AG09309 (cell line): ENCODE data around the gene TMBIM6.

Experiments used
- DNase-seq: peaks from one replicate; pipeline ENCODE4 v3.0.0-alpha.2; 2010; ENCODE audit warnings: low read depth
- H3K4me3 ChIP-seq: 2 replicates; pipeline ENCODE4 v1.5.1; 2011; ENCODE audit warnings: mild to moderate bottlenecking, low read depth, low read length, moderate library complexity; ENCODE audit not compliant: control insufficient read depth
- CTCF ChIP-seq: IDR thresholded peaks from 2 replicates; pipeline ENCODE4 v1.5.1; 2011; ENCODE audit warnings: mild to moderate bottlenecking, low read depth, low read length, inconsistent platforms; ENCODE audit not compliant: insufficient read depth, control insufficient read depth; ENCODE audit errors: missing control alignments

Gene TMBIM6

DNA sequence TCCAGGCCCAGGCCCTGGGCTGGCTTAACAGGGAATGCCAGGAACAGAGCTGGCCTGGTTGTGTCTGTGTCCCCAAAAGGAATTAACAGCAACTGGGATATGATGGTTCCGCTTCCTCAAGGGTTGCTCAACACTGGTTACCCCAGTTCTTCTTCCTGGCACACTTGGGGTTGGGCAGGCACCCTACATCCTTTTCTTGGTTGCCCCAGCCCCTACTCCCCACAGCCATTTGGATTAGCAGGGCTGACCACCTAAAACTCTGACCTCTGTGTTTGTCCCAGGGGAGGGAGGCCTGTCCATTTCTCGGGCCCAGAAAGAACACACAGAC lies 56.1 kb downstream of the TMBIM6 start:
- no peak for DNase-seq
- TF ChIP-seq CTCF = no peak

DNA sequence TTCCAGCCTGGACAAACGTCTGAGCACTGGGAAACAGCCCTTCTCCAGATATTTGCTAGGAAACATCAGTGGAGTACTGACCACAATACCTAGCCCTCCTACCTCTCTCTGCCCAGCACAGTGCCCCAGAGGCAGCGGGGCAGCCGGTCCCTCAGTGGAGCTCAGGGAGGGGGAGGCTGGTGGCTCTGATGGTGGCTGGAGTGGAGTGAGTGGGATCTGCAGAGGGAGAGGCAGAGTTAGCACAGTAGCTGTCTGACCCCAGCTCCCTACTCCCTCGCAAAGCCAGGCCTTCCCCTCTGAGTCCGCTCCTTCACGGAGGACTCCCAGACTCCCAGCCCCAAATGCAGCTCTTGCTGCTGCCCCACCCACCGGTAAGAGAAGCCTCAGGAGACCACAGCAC lies 56.9 kb downstream of the TMBIM6 start:
- TF ChIP-seq CTCF = no peak
- no peak overlapping the region for H3K4me3 ChIP-seq
- DNase-seq = no peak

More for the DNA sequence above, 56.1 kb downstream of the TMBIM6 start:
- no peak overlapping the region for H3K4me3 ChIP-seq

GRCh38 chr12:49798934-49799333 lies 57.6 kb downstream of the TMBIM6 start:
- TF ChIP-seq CTCF = no peak
- no peak for DNase-seq
- no peak overlapping the region for H3K4me3 ChIP-seq

DNA sequence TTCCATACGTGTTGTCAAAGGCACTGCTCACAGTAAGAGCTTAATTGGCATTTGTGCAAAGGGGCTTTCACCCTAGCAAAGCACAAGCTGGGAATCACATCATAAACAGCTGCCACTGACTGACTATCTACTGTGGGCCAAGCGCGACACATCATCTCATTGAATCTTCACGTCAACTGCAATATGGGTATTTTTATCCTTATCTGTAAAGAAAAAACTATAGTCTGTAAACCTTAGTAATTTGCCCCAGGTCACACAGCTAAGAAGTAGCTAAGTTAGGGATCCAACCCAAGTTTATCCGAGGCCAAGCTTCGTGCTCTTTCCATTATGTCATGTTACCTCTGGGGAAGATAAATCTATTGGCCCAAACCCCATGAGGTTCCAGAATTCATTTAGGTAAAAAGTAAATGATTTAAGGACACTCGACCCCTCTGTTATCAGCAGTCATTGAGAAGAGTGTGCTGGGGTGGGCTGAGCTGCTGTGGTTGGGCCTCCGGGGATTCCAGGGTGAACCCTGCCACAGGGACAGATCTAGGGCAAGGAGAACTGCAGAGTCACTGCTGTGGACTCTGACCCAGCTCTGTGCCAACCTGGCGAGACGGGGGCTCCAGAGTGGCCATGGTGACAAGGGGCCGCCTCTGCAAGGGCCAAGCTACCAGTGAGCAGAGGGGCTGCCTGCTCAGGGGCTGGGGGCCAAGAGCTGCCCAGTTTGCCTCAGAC lies 59.2 kb downstream of the TMBIM6 start:
- DNase-seq = no peak
- no peak for TF ChIP-seq CTCF
- no peak overlapping the region for H3K4me3 ChIP-seq

DNA sequence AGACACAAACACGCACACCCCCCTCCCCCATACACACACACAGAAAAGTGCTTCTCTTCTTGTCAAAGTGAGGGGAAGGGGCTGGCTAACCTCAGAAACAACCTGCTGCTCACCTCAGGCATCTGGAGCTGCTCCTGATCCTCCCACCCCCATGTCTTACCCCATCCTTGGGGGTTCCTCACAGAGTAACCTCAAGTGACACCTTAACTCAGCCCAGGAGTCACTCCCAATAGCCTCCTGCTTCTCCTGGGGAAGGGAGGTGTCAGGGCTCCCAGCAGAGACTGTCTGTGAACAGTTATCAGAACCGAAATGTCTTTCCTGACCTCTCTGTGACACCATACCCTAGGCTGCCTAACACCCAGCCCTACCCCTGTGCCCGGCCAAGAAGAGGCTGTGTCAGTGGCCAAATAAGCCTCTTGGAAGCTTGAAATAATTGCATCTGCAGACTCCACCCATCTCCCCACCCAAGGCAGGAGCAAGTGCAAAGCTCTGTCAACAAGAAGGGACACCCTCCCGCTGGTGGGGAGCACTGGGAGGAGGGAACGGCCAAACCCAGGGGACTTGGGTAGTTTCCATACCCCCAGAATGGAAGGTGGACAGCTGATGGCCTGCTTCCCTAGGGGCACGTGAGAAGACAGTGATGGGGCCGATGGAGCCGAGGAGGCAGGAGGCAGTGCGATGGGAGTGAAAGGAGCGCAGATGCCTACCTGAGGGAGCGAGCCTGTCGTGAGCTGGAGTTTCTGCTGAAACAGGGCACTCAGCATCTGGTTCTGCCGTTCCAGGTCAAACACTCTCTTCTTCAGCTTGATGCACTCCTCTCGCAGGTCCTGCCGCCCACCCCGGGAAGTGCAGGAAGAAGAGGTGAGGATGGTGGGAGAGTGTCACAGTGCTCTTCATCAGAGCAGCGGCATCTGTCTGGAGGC lies 60.0 kb downstream of the TMBIM6 start:
- H3K4me3 ChIP-seq = no peak overlapping the region
- TF ChIP-seq CTCF = no peak
- no peak for DNase-seq

GRCh38 chr12:49803693-49804450 lies 62.5 kb downstream of the TMBIM6 start:
- no peak for TF ChIP-seq CTCF
- H3K4me3 ChIP-seq = no peak overlapping the region
- DNase-seq = no peak
